A673 (cell line): Measurements from ENCODE around the gene EGR4.
A peak's percentile ranks its signal among the peaks of the same experiment; 100 is the strongest.

Experiments
- EZH2 ChIP-seq: fragments of 200-600 bp; sonication (generic); IDR thresholded peaks from 2 replicates; pipeline ENCODE4 v1.6.1; 2017; ENCODE audit warnings: borderline replicate concordance, low read depth, mild to moderate bottlenecking, mixed read lengths, antibody characterized with exemption, low read length; ENCODE audit not compliant: poor library complexity, severe bottlenecking
- TF ChIP-seq, protein P1 (sequence below): fragments of 300-800, 200-600 bp; sonication (generic); conservative IDR thresholded peaks from 2 replicates; pipeline ENCODE4 v1.5.1; 2017; ENCODE audit warnings: low read depth, mild to moderate bottlenecking, antibody characterized with exemption, low read length, moderate library complexity, mixed read lengths

- peak; percentile 16 for TF ChIP-seq EZH2
- TF ChIP-seq, protein P1, sequence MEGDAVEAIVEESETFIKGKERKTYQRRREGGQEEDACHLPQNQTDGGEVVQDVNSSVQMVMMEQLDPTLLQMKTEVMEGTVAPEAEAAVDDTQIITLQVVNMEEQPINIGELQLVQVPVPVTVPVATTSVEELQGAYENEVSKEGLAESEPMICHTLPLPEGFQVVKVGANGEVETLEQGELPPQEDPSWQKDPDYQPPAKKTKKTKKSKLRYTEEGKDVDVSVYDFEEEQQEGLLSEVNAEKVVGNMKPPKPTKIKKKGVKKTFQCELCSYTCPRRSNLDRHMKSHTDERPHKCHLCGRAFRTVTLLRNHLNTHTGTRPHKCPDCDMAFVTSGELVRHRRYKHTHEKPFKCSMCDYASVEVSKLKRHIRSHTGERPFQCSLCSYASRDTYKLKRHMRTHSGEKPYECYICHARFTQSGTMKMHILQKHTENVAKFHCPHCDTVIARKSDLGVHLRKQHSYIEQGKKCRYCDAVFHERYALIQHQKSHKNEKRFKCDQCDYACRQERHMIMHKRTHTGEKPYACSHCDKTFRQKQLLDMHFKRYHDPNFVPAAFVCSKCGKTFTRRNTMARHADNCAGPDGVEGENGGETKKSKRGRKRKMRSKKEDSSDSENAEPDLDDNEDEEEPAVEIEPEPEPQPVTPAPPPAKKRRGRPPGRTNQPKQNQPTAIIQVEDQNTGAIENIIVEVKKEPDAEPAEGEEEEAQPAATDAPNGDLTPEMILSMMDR = no peak
Observed at GRCh38 chr2:73292316-73292905, 937 bp downstream of the EGR4 start.
